ENCODE measurements around the gene NKG7.
A peak's percentile ranks its signal among the peaks of the same experiment; 100 is the strongest.

Gene NKG7, protein sequence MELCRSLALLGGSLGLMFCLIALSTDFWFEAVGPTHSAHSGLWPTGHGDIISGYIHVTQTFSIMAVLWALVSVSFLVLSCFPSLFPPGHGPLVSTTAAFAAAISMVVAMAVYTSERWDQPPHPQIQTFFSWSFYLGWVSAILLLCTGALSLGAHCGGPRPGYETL

DNA sequence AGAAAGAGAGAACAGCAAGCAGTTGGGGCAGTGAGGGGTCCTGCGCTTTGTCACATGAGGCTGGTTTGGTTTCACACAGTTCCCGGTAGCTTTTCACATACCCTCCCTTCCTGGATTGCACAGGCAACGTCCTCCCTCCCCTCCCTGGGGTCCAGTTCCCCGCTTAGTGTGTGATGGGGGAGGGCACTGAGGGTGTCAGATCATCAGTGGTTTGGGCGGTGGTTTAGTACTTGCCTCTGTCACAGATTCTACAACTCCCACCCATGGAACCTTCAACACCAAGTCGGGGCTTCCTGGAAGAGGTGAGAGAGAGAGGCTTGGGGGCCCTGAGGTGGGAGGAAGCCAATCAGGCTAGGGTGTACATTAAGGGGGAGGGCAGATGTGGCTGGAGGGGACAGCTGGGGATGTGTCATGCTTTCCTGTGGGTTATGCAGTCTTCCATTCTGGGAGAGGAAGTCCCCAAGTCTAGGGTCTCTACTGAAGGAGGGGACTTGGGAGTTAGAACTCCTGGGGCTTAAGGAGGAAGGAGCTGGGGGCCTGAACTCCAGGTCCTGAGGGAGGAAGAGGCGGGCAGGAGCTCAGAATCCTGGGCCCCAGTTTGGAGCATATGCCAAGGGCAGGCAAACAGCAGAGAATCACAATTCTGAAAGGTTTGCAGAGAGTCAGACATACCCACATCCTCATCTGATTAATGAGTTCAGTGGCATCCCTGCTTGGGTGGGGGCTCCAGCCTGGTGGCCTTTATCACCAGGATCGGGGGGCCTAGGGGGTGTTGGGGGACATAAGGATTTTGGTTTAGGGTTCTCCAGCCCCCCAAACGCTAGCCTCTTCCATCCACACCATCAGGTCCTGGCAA lies at the start of gene NKG7:
Gene NKG7, minus strand, starts transcription at position 6 of the 856 bp plus-strand sequence. CDS start 119 bp downstream, outside the sequence.
- ATAC-seq, result no peak
- TF ChIP-seq CSRNP3 (CRISPR knock-in tag; IDR thresholded peaks at IDR 0.05), result no peak
- no peak for TF ChIP-seq ZC3H10 (CRISPR knock-in tag; IDR thresholded peaks at IDR 0.05)
- no peak for TF ChIP-seq ARNTL (CRISPR knock-in tag; IDR thresholded peaks at IDR 0.05; ENCODE audit: borderline replicate concordance, low read depth)
- no peak for TF ChIP-seq TSHZ2 (CRISPR knock-in tag; IDR thresholded peaks at IDR 0.05)
- TF ChIP-seq ZNF8 (CRISPR knock-in tag; IDR thresholded peaks at IDR 0.05), result no peak
- TF ChIP-seq ZFP3 (CRISPR knock-in tag; IDR thresholded peaks at IDR 0.05), result no peak
- TF ChIP-seq CREB5 (CRISPR knock-in tag; IDR thresholded peaks at IDR 0.05; ENCODE audit: low read depth), result no peak
- no peak for TF ChIP-seq ZNF565 (CRISPR knock-in tag; conservative IDR thresholded peaks at IDR 0.05; ENCODE audit: low read depth)
- no peak for TF ChIP-seq GLIS3 (CRISPR knock-in tag; IDR thresholded peaks at IDR 0.05)
- no peak for TF ChIP-seq OSR1 (CRISPR knock-in tag; IDR thresholded peaks at IDR 0.05)
- TF ChIP-seq, protein P1, sequence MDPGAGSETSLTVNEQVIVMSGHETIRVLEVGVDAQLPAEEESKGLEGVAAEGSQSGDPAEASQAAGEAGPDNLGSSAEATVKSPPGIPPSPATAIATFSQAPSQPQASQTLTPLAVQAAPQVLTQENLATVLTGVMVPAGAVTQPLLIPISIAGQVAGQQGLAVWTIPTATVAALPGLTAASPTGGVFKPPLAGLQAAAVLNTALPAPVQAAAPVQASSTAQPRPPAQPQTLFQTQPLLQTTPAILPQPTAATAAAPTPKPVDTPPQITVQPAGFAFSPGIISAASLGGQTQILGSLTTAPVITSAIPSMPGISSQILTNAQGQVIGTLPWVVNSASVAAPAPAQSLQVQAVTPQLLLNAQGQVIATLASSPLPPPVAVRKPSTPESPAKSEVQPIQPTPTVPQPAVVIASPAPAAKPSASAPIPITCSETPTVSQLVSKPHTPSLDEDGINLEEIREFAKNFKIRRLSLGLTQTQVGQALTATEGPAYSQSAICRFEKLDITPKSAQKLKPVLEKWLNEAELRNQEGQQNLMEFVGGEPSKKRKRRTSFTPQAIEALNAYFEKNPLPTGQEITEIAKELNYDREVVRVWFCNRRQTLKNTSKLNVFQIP (CRISPR knock-in tag; IDR thresholded peaks at IDR 0.05; ENCODE audit: borderline replicate concordance, low read depth), result no peak
- TF ChIP-seq ISL1 (CRISPR knock-in tag; IDR thresholded peaks at IDR 0.05), result no peak
- TF ChIP-seq CSDC2 (CRISPR knock-in tag; IDR thresholded peaks at IDR 0.05), result no peak
- TF ChIP-seq PPARA (CRISPR knock-in tag; IDR thresholded peaks at IDR 0.05; ENCODE audit: borderline replicate concordance), result no peak
- TF ChIP-seq ESRRG (CRISPR knock-in tag; IDR thresholded peaks at IDR 0.05), result no peak
- no peak for TF ChIP-seq ZNF70 (CRISPR knock-in tag; IDR thresholded peaks at IDR 0.05)
- TF ChIP-seq ZFP30 (CRISPR knock-in tag; IDR thresholded peaks at IDR 0.05), result no peak
- no peak for TF ChIP-seq BACH2 (CRISPR knock-in tag; IDR thresholded peaks at IDR 0.05; ENCODE audit: borderline replicate concordance)
- TF ChIP-seq PATZ1 (CRISPR knock-in tag; IDR thresholded peaks at IDR 0.05; ENCODE audit: borderline replicate concordance), result no peak
- TF ChIP-seq TCF4 (CRISPR knock-in tag; IDR thresholded peaks at IDR 0.05; ENCODE audit: borderline replicate concordance), result no peak

DNA sequence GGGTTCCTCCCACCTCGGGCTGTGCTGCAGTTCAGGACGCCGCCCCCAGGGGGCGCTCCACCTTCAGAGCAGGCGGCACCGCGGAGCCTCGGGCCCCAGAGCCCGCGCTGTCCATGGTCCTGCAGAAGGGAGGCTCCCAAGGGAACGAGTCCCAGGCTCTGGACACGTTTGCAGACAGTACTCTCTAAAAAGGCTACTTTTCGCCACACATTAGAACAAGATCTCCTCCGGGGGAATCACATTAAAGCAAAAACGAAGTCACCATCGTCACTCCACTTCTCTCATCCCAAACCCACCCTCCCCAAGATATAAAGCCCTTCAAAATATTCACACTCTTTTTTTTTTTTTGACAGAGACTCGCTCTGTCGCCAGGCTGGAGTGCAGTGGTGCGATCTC lies 49.6 kb upstream of the NKG7 start:
- TF ChIP-seq SNAI2 (CRISPR knock-in tag; IDR thresholded peaks at IDR 0.05) (0 out of 2 replicates have a peak, but pooled peaks have one; percentile 30), ARNTL (CRISPR knock-in tag; IDR thresholded peaks at IDR 0.05; ENCODE audit: borderline replicate concordance, low read depth) (no peak), CSDC2 (CRISPR knock-in tag; IDR thresholded peaks at IDR 0.05) (peak; percentile 83; the same call in 1 of the 2 replicates), ZFP30 (CRISPR knock-in tag; IDR thresholded peaks at IDR 0.05) (no peak), PATZ1 (CRISPR knock-in tag; IDR thresholded peaks at IDR 0.05; ENCODE audit: borderline replicate concordance) (no peak)

More for the DNA sequence above, 49.6 kb upstream of the NKG7 start:
- peak; percentile 95 for ATAC-seq
